ENCODE results near the gene STON2.

STON2 gene

DNA sequence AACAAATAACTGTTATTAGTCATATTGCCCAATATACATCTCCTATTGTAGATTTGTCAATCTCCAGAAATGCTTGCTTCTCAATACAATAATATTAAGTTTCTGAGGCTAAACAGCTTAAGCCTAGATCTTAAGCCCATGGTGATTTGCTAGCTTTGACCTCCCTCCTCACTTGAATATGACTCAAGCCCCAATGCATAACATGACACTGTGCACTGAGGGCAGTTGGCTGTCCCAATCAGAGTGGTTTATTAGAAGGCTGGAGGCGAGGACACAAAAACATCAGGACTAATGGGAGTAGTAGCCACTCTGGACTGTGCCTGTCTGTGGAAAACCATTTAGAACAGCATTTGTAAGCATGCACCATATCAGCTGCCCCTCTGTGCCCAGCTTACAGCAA is 98.3 kb downstream of the STON2 start:
- DNase-seq (ENCODE audit: low read depth) = no peak

GRCh38 chr14:81301371-81301770 is 98.8 kb downstream of the STON2 start:
- DNase-seq (ENCODE audit: low read depth) = no peak

DNA sequence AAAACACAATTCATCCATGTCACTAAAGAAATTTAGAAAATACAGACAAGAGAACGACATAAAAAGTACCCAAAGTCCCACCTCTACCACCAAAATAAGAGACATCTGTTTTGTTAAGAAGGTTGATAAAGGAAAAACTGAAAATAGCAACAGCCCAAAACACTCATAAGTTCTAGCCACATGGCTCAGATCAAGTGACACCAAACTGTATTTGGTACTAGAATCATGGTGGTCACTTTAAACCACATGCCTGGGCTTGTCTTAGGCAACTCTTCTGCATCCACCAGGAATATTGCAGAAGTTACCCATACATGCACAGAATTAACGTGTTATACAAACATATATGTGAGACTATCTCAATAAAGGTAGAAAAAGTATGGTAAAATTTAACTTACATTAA is 101.2 kb downstream of the STON2 start:
- DNase-seq (ENCODE audit: low read depth) = no peak

DNA sequence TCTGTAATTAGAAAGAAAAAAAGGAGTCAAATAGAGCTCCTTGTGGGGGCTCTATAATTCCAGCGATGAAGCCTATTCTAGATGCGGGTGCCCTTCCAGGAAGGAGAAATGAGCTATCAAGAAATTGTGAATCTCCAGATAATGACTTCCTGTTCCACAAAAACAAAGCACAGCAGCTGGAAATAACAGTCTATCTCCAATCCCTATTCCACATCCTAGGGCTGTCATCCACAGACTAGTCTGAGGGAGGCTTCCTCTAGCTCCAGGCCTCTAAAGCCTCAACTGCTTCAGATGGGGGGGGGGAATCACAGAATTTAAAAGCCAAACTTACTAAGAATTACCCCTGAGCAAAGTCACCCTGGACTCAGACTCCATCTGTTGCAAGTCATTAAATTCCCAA is 102.0 kb downstream of the STON2 start:
- no peak for DNase-seq (ENCODE audit: low read depth)

DNA sequence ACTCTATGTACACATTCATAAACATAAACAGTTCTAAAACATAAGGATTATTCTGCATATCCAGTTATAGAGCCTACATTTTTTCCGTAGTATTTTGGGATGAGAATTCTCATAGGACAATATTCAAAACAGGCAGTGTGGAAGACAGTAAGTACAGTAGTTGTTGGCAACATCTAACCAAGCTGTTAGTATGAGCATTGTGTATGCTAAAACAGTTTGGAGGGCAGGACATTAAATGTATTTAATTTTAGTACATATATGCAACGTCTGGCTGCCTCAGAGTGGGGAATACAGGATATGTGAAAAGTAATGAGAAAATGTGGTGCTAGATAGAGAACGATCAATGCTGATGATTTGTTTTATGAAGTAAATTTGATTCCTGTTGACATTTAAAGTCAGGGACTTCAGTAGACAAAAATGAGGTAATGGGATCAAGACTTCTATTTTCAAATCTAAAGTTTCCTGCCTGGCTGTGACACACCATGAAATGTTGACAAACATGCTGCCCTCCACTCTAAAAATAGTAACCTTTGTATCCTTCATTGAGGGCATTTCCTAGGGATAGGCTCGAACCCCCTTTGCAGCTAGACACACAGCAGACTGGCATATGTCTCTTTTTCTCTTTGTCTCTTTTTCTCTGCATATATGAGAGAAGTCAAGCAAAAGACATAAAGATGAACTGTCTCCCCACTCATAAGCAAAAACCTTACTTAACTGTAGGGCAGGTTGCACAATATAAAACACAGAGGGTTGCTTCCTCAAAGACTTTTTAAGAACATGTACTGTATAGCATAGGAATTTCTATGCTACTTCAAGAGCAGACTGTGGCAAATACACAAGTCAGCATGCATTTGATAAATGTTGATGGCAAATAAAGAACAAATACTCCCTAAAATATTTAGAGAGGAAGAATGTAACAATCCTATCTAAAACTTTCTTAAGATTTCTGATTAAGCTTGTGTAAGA is 103.9 kb downstream of the STON2 start:
- DNase-seq (ENCODE audit: low read depth) = no peak

- no peak for DNase-seq (ENCODE audit: low read depth)
Measured at GRCh38 chr14:81289516-81289915, 110.6 kb downstream of the STON2 start.

DNA sequence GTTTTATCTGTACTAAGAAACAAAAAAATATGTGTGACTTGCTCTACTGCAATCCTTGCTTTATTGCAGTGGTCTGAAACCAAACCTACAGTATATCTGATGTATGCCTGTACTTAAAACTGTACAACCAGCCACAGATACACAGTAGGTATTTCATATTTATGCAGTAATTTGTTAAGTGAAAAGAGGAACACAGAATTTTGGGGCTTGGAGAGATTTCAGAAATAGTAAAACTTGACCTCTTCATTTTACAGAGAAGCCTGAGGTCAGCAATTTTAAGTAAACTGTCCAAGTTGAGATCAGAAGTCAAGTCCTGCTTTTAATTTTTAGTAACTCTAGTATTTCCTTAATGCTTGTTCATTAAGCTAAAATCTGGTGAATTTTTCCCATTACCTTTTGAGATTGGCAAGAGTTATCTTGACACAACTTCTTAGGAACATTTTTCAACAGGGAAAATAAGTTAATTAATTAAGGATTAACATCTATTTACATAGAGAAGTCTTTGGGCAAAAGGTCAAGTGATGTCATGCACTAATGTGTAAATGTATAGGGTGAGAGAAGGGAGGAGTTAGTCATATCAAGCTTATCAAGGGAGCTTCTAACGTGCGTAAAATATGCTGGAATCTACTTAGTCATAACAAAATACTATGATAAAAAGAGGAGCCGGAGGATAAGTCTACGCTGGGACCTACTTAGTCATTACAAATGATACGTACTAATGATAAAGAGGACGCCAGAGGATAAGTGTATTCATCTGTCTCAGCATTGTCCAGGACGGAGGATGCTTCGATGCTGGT is 113.4 kb downstream of the STON2 start:
- no peak for DNase-seq (ENCODE audit: low read depth)

- DNase-seq (ENCODE audit: low read depth) = no peak
Measured at GRCh38 chr14:81285245-81285644, 114.9 kb downstream of the STON2 start.

DNA sequence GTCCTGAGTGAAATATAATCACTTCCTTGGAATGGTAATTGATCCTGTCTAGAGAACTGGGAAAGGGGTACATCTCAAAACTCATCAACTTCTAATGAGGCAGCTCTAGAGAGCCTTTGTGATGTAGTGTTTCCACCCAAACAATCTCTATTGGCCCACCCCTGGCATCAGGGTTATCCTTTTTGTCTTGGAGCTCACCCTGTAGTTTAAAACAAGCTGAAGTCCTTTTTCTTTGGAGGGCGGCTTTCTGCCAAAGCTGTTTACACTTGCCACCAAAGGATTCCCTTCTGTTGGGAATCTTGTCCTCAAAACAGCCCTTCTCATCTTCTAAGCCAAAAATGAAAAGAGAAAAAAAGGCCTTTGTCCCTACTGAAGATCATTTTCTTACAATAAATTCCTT is 118.8 kb downstream of the STON2 start:
- DNase-seq (ENCODE audit: low read depth) = no peak

- DNase-seq (ENCODE audit: low read depth) = no peak
Measured at GRCh38 chr14:81280136-81280791, 119.9 kb downstream of the STON2 start.

- DNase-seq (ENCODE audit: low read depth) = no peak
Measured at GRCh38 chr14:81277096-81277495, 123.0 kb downstream of the STON2 start.

DNA sequence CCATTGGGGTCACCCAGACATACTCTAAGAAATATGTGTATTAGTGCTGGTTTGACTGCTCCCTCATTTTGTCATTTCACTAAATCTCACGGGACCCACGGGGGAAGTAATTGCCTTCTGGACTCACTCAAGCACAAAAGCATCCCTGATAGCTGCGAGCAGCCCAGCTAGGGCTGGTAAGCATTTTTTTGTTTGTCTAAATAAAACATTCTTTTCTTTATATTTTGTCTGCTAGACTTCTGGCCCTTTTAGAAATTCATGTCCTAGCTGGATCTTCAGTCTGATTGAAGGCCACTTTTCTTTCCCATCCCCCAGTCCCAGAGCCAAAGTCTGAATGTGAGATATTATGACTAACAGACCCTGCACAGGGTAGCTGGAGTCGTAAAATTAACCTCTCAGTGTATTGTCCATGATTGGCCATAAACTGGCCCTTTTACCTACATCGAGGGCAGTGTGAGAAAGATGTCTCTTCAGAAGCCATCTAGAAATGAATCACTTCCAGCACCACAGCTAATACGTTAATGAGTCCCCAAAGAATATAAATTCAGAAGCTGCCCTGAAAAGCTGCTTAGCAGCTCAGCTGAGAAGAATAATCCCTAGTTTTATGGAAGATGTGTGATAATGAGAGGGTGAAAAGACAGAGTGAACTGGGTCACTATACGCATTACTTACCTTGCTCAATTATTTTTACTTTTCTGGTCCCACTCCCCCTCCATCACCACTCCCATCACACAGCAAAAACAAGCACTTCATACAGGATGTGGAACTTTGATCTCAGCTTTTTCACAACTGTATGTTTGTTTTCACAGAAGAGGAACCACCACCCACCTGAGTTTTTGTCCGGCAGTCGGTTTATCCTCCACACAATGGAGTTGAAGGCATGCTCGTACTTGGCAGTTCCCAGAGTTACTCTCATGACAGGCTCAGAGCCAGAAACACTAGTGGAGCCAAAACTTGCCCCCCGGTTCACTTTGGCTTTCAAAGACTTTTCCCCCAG is 123.8 kb downstream of the STON2 start:
- DNase-seq (ENCODE audit: low read depth) = no peak

DNA sequence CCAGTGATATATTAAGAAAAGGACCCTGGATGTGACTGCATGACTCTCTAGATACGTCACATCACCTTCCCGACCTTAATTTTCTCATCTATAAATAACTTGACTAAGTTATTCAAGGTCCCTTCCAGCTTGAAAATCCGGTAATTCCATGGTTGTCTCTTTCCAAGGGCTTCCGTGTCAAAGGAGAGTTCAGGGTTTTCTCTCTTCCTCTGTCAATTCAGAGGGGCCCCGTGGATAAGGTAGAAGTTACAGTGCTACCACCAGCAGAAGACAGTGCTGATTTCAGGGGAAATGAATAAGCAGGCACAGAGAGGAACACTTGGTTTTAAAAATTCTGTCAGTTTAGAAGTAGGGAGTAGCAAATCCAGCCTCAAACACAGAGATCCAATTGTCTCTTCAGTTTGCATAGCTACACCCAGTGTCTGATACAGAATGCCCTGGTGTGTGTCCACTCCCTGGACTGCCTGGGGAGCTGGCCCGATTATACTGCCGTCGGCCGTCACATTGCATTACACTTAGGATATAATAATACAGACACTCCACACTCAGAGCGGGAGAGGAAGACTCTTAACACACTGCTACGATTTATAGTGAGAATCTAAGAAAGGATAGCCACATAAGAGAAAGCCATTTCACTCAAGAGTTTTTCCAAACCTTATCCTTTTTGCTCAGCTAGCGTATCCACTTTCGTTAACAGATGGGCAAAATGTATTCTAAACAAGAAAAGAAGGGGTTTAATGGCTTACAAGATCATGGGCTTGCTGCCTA is 124.6 kb downstream of the STON2 start:
- DNase-seq (ENCODE audit: low read depth) = no peak

DNA sequence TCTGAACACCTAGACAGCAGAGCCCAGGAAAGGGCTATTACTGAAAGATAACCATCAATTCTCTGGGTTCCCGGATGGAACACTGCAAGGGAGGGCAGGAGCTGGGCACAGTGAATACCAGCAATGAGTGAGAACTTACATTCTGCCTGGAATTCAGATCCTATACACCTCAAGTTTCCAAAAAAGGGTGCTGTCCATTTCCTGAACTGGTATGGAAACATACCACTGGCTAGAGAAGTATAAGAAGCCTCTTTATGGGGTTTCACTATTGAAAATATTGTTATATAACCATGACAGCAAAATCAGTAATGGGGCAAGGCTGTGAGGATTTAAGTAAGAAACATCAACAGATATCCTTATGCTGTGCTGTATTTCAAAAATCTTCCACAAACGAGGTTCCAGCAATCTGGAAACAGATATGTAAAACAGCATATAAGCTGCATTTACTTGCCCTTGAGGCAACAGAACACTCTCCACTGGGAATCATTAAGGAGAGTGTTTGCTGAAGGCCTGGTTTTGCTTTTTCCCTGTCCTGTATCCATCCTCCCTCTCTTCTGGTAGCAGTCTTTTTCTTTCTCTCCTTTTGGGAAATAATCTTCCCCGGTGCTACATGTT is 126.1 kb downstream of the STON2 start:
- no peak for DNase-seq (ENCODE audit: low read depth)

DNA sequence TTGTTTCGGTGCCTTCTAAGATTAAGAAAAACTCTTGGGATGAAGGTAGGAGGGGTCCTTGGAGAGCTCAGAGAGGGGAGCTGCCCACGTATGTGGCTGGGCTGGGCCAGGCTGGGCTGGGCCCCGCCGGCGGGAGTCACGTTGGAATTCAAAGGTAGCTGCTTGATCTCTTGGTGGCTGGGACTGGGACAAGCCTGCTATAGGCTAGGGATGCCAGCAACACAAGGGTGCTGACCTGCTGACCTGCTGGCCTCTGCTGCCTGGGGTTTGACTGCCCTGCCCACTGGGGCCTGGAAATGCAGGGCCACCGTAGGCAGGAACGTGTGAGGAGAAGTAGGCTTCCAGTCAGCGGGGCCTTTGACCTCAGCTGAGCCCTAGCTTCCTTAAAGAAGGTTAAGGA is 126.6 kb downstream of the STON2 start:
- no peak for DNase-seq (ENCODE audit: low read depth)

GRCh38 chr14:81272317-81272716 is 127.8 kb downstream of the STON2 start:
- DNase-seq (ENCODE audit: low read depth) = no peak

DNA sequence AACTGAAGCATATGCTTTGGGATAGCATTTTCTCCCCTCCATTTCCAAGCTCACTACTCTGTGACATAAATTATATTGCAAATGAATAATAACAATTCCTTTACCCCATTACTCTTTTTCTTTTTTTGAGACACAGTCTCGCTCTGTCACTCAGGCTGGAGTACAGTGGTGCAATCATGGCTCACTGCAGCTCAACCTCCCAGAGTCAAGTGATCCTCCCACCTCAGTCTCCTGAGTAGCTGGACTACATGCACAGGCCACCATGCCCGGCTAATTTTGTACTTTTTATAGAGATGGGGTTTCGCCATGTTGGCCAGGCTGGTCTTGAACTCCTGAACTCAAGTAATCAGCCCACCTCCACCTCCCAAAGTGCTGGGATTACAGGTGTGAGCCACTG is 130.1 kb downstream of the STON2 start:
- no peak for DNase-seq (ENCODE audit: low read depth)

DNA sequence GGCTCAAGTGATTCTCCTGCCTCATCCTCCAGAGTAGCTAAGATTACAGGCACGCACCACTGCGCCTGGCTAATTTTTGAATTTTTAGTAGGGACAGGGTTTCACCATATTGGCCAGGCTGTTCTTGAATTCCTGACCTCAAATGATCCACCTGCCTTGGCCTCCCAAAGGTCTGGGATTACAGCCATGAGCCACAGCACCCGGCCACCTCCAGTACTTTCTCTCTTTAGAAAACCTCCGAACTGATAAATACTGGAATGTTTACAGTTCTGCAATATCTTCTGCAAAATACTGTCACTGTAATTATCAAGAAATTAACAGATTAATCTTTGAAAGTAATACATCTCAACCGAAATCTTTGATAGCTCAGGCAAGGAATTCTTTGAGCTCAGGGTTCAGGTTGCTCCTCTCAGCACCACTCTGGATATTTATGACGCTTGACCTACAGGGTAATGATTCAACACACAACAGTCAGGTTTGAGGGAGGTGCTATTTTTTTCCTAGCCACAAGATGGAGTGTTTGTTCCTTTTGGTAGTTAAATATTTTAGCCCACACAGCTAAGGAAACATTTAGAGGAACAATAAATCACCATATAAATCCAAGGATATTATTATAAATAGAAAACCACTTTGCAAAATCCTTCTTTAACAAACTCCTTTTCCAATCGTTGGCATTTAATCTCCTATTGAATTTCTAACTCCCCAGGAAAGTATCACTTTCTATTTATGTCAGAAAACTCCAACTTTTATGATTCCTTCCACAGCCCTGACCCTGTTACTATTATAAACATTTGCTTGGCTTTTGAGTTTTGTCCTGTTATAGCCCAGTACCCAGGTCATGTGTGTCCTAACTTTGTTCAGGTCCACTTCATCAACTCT is 130.8 kb downstream of the STON2 start:
- DNase-seq (ENCODE audit: low read depth) = no peak

GRCh38 chr14:81268016-81268416 is 132.1 kb downstream of the STON2 start:
- DNase-seq (ENCODE audit: low read depth) = no peak
